Measurements from ENCODE around the gene NOC3L.
"Not testable (repeated sequence)": the region's sequence is repeated elsewhere in the genome, so short reads cannot be mapped to it uniquely, and the experiment has no call there.

Gene NOC3L

DNA sequence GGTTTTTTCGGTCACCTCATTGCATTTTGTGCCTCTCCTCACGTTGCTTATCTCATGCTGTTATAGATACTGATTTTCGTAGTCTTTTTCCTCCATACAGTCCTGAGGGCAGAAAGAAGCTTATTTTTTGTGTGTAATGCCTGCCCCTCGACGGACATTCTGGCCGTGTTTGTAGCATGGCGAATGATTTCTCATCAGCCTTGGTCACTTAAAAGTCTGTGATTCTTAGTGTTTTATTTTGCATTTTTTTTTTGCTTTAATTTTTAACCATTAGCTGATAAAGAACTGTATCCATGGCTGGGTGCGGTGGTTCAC is 469 bp upstream of the NOC3L start:
- DNase-seq (ENCODE audit: low spot score): no peak

DNA sequence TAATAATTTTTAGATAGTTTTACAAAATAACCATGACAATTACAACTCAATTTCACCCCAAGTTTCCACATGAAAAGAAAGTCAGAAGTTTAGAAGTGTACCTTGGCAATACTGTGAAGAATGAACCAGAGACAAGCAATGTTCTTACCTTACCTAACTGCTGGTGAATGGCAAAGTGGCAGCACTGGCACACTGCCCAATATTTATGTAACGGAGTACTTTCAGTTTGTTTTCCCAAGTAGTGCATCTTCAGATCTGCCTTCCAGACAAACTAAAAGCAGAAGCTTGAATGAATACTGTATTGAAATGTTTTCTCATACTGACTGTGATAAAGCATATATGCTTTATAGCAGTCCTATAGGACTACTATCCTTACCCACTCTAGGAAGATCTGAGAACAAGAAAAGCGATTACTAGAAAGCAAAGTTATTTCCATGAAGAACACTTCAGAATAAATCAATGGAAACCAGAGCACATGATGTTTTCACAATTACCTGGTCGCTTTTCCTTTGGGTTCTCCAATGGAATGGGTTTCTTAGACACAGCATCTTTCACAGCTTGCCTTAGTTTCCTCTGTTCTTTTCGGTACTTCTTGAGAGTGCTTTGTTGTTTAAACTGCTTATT is 1.5 kb downstream of the NOC3L start:
- DNase-seq (ENCODE audit: low spot score): peak; percentile 20

DNA sequence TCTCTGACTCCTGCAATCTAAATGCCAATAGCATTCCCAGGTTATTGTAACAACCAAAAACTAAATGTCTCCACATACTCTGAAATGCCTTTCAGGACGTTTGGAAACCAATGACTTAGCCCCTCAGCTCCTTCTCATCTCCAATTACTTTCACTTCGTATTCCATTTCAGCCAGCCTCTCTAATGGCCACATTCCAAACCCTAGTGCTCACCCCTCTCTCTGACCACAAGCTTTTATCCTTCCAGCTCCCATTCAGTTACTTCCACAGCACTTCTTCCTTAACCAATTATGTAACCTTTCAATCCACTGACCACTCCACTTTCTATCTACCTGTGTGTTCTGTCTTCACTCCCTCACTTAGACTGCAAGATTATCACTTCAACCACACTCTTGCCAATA is 4.3 kb downstream of the NOC3L start:
- no peak for DNase-seq (ENCODE audit: low spot score)

DNA sequence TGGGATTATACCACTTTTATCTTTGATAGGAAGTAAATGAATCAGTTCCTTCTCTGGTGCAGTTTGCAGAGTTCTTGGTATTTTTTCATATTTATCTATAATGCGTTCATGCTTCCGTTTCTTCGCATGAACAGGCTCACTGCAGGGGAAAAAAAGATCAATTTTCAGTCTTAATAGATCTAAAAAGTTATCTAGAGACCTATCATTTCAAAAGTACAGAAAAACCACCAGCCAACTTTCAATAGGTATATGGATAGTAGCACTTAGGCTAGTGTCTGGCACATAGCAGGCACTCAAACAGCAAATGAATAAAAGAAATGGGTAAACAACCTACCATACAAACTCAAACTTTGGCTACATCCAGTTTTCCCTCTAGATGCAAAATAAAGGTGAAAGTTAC is 5.5 kb downstream of the NOC3L start:
- no peak for DNase-seq (ENCODE audit: low spot score)

DNA sequence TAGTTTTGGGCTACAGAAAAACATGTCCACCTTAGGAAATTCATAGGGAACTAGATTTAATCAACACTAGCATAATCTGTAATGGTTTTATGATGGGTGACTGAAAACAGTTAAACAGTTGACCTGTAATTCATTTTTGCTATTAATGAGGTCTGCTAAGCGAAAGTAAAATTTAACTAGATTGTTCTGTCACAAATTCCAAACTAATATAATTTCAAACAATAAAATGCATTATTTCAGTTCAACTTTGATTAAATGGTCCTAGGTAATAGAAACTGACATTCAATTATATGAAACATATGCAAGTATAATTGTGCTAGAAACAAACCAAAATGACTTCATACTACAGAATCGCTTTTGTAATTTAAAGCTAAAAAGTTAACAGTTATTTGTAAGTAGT is 6.9 kb downstream of the NOC3L start:
- DNase-seq (ENCODE audit: low spot score): no peak

DNA sequence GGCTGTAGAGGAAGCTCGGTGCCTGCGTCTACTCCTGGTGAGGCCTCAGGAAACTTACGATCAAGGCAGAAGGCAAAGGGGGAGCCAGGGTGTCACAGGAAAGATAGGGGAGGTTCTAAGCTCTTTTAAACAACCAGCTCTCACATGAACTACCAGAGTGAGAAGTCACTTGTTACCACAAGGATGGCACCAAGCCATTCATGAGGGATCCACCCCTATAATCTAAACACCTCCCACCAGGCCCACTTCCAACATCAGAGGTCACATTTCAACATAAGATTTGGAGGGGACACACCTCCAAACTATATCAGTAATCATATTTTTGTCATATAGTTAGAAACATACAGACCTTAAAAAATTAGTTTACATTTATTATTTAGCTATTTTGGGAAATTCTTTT is 9.4 kb downstream of the NOC3L start:
- no peak for DNase-seq (ENCODE audit: low spot score)

DNA sequence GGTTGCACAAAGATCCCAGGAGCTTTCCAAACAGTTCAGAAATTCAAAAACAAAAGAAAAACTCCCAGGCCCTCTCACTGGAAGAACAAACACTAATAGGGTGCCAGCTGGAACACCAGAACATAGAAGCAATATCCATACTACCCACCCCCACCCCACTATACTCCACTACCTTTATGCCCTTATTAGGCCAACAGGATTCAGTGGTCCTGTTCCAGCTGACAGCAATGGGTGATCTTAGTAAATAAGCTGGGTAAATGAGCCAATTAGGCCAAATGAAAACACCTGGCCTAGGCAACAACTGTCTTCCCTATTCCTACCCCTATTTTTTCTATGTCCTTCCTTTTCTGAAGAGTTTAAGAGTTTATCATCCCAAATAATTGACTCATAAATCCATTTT is 11.7 kb downstream of the NOC3L start:
- DNase-seq (ENCODE audit: low spot score): no peak

DNA sequence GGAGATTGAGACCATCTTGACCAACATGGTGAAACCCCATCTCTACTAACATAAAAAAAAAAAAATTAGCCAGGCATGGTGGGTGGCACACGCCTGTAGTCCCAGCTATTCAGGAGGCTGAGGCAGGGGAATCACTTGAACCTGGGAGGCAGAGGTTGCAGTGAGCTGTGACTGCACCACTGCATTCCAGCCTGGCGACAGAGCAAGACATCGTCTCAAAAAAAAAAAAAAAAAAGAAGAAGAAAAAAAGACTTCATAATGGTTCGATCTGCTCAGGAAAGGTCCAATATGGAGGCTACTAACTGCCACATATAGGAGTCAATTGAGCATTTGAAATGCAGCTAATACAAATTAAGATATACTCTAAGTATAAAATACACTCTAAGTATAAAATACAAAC is 12.2 kb downstream of the NOC3L start:
- not testable (repeated sequence) for DNase-seq (ENCODE audit: low spot score)

DNA sequence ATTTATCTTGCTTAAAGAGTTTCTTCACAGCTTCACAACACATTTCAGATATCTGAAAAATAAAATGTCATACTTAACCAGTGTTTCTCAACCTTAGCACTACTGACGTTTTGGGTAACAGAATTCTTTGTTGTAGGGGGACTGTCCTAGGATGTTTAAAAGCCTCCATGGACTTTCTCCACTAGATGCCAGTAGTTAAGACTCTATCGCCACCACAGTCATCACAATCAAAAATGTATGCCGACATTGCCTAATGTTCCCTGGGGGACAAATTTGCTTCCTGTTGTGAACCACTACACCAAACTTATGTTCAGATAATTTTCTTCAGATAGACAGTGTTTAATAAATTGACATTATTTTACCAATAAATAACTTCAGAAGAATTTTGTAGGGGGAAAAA is 13.4 kb downstream of the NOC3L start:
- DNase-seq (ENCODE audit: low spot score): peak; percentile 44

DNA sequence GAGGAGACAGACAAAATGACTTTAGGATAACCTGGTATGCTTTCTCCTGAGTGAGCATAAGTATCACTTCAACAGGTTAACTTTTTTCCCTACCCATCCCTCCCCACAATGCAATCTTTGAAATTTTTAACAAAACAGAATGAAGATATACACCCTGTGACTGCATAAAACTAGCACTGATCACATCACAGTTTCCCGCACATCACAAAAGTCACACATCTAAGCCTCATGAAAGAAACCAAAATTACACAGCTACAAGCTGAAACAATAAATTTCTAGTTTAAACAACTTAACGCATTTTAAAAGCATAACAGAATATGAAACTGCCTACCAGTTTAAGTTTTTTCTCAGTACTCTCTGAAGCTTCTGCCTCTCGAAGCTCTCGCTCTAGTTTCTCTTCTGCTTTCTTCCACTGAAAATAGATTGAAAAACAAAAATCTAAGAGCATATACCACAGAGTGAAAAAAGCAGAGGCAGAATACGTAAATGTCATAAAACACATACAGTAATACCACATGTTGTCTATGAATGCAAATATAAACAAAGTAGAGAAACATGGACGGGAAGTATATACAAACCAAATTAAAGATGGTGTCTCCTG is 18.1 kb downstream of the NOC3L start:
- DNase-seq (ENCODE audit: low spot score): peak; percentile 77

DNA sequence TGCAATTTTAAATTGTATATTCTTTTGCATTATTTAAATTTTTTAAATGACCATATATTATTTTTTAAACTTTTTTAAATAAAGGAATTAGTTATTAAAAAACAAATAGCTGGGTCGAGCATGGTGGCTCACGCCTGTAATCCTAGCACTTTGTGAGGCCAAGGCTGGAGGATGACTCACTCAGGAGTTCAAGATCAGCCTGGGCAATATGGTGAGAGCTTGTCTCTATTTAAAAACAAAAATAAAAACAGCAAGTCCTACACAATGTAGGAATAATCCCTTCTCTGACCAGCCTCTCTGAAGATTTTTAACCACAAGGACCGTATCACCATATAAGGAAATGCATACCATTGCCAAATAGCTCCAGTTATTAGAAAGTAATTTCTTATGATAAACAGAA is 19.6 kb downstream of the NOC3L start:
- DNase-seq (ENCODE audit: low spot score): no peak

DNA sequence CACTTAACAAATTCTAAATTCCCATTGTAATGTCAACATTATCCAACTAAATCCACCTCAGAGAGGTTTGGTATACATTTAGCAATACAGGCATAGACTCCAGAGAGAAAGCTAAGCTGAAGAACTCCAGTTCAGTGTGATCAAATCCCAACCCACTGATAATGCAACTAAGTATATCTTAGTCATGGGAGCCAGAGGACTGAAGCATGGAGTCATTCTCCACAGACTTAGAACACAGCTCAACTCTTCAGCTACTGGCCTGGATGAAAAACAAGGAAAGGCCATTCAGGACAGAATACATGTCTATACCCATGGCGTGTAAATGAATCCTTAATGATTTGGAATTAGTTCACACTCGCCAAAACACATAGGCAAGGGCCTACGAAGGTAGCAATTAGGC is 27.9 kb downstream of the NOC3L start:
- DNase-seq (ENCODE audit: low spot score): no peak

DNA sequence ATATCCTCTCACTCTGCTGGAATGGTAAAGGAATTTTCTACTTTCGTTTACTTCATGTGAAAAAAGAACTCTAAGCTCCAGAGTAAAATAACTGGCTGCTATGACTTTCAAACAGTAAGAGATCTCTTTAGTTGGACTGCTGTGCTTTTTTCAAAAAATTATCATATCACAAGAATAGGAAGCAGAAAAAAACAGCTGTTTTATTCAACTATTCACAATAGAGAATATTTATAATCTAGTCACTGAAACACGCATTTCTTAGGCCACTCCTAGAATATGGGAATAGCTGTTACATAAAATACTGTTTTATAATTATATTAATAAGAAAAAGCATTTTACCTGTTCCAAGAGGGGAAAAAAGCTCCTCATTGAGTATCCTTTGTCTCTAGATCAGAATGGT is 29.7 kb downstream of the NOC3L start:
- DNase-seq (ENCODE audit: low spot score): no peak

DNA sequence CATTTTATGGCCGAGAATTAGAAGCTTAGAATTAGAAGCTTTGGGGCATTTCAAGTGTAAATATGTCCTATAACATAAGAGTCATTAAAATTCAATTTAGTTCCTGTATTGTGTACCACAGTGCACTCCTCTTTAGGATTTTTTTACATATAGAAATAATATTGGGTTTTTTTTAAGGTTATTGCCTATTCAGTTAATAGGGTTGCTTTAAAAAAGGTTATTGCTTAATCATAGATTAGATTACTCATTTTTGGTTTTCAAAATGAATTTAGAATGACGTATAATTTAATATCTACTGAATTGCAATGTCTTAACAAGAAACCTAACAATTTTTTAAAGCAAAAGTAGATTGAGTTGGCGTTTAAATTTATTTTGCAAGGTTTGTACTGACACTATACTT is 34.1 kb downstream of the NOC3L start:
- DNase-seq (ENCODE audit: low spot score): no peak

DNA sequence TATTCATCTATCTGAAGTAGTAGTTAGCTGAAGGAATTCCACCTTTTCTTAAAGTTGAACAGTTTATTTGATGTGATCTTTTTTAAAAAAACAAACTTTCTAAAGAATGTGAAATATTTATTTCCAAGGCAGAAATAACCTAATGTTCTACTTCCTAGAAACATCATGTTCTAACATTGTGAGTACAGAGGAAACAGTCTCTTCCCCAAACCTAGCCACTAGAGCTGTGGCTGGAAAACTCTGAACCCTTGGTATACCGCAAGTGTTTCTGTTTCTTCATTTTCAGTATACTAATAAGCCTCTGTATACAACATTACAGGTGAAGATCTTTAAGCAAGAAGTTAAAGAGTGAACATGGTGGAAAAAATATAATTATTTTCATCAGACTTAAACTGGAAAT is 35.1 kb downstream of the NOC3L start:
- DNase-seq (ENCODE audit: low spot score): no peak

DNA sequence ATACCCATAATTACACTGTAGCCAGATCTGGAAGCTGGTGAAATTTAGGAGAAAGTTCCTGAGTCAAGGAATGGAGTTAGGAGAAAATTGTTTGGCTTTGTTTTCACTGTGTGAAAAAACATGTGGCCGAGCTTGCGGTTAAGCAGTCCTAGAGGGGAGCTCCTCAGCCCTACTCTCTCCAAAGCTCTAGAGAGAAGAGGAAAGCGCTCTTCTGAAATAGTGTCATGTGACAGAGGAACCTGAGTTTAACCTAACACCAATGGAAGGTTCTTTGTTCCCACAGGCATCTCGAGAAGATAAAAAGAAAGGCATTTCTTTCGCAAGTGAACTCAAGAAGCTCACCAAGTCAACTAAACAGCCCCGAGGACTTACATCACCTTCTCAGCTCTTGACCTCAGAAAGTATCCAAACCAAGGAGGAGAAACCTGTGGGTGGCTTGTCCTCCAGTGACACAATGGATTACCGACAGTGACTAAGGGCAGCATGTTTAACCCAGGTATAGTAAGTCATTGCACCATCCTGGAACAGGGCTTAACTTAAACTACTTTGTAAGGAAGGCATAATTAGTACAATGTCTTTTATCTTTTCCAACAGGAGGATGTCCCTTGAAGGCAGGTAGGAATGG is 38.0 kb downstream of the NOC3L start:
- DNase-seq (ENCODE audit: low spot score): no peak

DNA sequence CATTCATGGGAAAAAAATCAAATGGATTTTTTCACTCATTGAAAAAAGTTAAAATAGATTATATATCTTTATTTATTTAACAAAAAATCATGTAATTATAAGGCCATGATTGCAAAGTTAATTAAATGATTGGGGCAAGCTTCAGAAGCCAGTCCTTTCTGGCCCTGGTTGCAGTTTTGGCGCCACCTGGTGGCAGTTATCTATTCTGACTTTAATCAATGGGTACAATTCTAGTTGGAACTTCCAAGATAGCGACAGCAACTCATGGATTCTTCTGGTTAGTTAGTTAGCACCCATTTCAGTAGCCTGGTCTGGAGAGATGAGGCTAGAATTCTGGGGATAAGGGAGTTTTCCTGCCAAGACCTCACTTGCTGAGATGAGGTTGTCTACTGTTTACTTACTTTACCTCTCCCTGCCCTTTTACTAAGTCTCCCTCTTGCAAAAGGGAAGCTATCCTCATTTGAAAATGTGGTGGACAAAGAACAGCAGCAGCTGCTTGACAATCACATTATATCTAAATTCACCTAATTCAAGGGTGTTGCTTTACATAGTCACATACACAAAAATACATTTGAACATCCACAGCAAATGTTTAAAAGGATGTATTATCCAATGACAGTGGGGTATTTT is 42.3 kb downstream of the NOC3L start:
- peak; percentile 78 for DNase-seq (ENCODE audit: low spot score)

DNA sequence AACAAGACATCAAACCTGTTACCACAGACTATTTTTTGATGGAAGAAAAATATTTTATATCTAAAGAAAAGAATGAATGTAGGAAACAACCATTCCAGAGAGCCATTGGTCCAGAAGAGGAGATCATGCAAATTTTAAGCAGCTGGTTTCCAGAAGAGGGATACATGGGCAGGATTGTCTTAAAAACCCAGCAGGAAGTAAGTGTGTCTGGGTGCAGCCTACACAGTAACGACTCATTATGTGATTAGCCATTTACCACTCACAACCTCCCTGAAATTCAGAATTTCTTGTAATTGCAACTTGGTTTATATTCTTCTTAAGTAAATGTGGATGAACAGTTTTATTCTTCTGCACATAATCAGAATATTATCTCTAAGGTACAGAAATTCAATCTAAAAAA is 46.2 kb downstream of the NOC3L start:
- DNase-seq (ENCODE audit: low spot score): no peak

DNA sequence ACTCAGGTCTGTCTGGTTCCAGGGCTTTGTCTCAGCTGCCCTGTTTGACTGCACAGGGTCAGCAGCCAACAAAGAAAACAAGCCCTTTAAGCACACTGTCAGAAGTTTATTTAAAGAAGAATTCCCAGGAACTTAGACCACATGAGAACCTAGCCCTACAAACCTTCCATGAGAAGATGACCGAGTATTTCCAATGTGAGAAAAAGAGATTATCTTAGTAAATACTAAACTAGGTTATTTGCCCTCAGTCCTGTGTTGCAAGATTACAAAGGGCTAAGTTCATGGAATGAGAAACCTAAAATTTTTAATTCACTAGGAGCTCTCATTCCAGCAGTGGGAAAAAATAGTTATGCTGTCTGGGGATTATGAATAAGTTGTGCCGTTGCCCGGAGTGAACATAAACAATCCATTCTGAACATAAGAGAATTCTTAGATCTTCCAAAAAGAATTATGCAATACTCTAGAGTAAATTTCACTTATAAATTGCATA is 46.7 kb downstream of the NOC3L start:
- DNase-seq (ENCODE audit: low spot score): no peak

DNA sequence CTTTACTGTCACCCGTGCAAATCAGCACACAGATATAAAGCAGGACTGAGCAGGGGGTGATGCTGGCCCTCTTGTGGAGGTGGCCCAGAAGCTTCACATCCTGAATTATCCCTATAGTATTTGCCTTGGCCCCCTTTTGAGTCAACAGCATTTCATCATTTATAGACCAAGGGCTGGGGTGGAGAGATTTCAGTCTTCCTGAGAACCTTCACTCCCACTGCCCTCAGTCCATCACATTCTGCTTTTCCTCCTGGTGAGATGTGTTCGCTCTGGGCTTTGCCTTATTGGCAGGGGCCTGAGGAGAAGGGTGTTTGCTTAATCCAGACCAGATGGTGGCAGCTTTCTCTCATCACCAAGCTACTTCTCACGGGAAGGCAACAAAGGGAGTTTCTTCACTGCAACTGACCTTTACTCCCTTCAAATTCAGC is 47.7 kb downstream of the NOC3L start:
- no peak for DNase-seq (ENCODE audit: low spot score)

DNA sequence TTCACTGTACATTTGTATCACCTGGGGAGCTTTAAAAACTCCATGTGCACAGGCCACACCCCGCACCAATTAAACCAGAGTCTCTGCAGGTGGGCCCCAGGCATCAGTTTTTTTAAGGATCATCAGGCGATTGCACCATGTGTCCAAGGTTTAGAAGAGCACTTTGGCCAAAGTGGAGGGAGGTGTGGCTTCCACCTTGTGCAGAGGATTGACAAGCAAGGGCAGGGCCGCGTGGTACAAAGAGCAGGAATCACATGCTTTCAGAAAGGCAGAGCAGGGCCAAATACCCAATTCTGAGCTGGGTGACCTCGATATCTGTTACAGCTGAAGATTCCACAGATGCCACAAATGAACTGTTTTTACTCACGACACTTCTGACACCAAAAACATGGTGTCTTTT is 52.4 kb downstream of the NOC3L start:
- DNase-seq (ENCODE audit: low spot score): no peak

DNA sequence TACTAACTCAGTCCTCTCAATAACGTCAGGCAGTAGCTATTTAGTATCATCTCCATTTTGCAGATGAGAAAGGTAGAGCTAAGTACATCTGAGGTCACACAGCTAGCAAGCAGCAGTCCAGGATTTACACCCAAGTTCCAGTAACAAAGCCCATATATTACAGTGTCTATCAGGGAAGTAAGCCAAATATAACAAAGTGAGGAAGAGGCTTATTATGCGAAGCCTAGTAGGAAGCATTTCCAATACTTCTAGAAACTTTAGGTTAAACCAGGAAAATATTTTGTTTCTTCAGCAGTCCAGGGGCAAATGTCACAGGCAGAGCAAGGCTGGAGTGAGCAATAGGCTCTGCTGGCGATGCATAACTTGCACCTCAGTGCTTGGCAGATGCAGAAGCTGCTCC is 53.9 kb downstream of the NOC3L start:
- no peak for DNase-seq (ENCODE audit: low spot score)

DNA sequence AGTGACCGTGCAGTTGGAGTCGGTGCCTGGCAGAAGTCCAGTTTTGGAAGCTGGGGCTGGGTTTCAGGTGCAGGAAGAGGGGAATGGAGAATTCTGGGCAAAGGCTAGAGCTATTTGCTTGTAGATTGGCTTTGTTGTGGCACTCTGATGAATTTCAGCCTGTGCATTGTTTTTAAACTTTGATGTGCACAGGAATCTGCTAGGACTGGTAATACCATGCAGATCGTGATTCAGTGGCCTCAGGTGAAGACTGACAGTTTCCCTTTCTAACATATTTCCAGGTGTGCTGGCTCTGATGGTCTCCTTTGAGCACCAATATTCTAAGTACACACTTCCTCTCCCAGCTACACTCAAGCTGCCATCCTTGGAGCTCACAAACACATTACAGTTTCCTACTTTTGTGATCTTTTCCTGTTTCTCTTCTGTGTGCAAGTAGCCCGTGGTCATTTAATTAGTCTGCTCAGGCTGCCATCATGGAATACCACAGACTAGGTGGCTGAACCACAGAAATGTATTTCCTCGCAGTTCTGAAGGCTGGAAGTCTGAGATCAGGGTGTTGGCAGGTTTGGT is 55.6 kb downstream of the NOC3L start:
- no peak for DNase-seq (ENCODE audit: low spot score)
